HS-5 (cell line): ENCODE data around the gene OR51A2.
"Not testable (repeated sequence)": the region's sequence is repeated elsewhere in the genome, so short reads cannot be mapped to it uniquely, and the experiment has no call there.

Source experiments
- DNase-seq: peaks from one replicate; pipeline ENCODE4 v3.0.0-alpha.2; 2012; ENCODE audit warnings: low read depth

Gene OR51A2, protein sequence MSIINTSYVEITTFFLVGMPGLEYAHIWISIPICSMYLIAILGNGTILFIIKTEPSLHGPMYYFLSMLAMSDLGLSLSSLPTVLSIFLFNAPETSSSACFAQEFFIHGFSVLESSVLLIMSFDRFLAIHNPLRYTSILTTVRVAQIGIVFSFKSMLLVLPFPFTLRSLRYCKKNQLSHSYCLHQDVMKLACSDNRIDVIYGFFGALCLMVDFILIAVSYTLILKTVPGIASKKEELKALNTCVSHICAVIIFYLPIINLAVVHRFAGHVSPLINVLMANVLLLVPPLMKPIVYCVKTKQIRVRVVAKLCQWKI

DNA sequence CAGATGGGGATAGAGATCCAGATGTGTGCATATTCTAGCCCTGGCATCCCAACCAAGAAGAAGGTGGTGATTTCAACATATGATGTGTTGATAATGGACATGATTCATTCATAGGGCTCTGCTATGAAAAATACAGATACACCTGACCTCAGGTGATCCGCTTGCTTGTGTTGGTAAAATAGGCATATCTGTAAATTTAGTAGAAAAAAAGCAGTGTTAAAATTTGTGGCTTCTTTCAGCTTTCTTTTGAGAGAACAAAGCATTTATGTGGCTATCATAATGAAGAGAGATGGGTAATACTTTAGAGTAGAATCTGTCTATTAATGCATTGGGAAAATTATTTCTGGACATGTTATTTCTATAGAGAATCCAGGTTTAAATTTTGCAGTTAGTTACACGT is at the start of gene OR51A2:
Gene OR51A2 (minus strand): TSS at position 101 of the 400 bp plus-strand sequence. CDS start 0 bp downstream, at position 101.
- not testable (repeated sequence) for DNase-seq

GRCh38 chr11:5004424-5005274 is 49.1 kb upstream of the OR51A2 start:
- DNase-seq, result peak; percentile 24

GRCh38 chr11:4994551-4994950 is 39.0 kb upstream of the OR51A2 start, which contains the start of gene OR51L1:
Gene OR51L1, plus strand, starts transcription at chr11:4994851. Its CDS starts 4,132 bp downstream, at chr11:4998983.
- no peak for DNase-seq

DNA sequence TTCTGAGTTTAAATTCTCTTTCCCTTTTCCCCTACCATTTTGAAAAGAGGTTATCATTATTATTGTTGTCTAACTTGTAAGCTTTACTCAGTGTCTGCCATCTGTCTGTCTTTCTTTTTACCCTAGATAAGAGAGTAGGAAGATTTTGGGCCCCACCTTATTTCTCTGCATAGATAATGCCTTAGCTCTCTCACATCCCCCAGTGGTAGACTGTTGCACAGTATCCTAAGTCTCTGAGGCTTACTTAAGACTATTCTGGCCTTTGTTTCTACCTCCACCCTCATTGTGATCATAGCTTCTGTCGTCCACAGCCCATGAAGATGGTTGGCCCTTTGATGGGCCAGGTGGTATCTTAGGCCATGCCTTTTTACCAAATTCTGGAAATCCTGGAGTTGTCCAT is 35.5 kb upstream of the OR51A2 start:
- no peak for DNase-seq

DNA sequence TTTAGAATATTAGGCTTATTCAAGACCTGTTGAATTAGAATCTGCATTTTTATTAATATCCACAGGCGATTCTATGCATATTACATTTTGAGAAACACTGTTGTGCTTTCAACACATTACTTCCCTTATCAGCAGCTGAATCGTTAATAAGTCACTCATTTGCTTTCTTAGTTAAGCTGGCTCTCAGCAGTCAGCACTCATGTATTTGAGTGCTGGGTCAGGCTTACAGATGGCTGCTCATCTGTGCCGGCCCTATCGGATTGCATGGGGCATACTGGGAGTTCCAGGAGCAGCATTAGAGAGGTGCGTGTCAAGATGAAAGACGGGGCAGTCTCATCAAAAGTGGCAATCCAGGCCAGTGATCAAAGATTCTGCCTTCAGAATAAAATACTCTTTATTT is 28.3 kb upstream of the OR51A2 start:
- no peak for DNase-seq

GRCh38 chr11:4982678-4983077 is 27.2 kb upstream of the OR51A2 start:
- no peak for DNase-seq

GRCh38 chr11:4979036-4979435 is 23.5 kb upstream of the OR51A2 start:
- DNase-seq, result no peak

DNA sequence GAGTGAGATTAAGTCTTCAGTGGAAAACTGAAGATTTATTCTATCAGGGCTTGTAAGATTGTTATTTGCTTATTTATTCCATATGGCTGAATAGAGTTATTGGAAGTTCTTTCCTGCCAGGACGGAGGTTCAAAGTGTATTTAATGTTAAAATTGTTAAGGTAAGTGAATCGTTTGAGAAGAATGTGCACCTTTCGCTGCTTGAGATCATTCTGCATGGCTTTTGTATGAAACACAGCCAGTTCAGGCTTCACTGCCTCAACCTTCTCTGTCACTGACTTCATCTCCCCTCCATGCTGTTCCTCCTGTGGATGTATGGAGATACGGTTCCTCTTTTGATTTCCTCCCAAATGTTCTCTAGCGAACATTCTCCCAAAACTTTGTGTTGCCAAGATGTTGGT is 19.9 kb upstream of the OR51A2 start:
- DNase-seq, result no peak

- DNase-seq, result no peak
Measured at GRCh38 chr11:4962816-4963215, 7.3 kb upstream of the OR51A2 start.

DNA sequence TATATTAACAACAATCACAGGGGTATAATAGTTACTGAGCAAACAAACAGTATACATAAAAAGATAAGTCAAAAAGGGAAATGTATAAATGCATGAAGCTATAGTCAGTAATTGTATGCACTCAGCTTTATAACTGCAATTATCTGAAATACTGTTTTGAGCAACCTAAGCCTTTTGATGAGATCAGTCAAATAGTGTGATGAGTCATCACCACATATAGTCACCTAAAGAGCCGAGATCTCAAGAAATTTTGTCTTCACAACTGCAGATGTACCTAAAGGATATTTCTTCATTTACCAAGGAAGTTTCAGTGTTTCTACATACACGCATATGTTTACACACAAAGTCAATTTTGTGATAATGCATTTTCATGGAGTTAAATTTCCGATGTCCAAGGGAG is 5.4 kb upstream of the OR51A2 start:
- peak; percentile 4 for DNase-seq

- no peak for DNase-seq
Measured at GRCh38 chr11:4957396-4957795, 1.9 kb upstream of the OR51A2 start.

- no peak for DNase-seq
Measured at GRCh38 chr11:4947505-4947904, 8.0 kb downstream of the OR51A2 start, which contains the start of gene OR51A4. Gene OR51A4, minus strand, starts transcription at chr11:4947605. Its CDS starts 505 bp downstream, at chr11:4947100.

DNA sequence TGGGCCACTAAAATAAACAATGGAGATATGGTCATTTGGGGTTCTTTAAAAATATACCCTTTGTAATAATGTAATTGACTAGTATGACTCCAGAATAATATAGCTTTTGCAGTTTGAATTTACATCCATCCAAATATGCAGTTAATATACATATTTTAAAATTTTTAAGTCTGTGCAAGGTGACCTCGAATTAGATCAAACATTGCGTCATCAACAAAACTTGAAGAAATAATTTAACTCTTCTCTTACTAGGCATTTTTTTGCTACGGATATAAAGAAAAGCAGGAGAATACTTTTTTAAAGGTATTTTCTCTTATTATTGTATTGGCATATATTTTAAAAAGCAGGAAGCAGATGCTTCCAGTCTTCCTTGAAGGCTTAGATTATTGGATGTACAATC is 18.8 kb downstream of the OR51A2 start:
- no peak for DNase-seq

GRCh38 chr11:4932751-4933150 is 22.8 kb downstream of the OR51A2 start:
- DNase-seq, result no peak

DNA sequence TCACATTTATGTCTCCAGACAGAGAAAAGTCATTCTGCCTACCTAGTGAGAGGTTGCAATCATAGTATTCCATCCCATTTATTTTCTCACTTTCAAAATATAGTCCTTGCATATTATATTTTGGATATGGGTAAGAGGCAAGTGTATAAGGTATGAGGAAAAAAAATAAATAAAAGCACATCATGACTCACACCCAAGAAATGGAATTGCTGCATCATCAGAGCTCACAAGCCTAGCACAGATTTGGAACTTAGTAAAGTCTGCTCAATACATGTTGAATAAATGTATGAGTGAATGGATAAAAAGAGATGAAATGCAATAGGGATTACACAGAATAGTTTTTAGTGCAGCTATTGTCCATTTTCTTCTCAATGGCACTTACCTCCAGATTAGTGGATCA is 28.9 kb downstream of the OR51A2 start:
- peak; percentile 4 for DNase-seq

DNA sequence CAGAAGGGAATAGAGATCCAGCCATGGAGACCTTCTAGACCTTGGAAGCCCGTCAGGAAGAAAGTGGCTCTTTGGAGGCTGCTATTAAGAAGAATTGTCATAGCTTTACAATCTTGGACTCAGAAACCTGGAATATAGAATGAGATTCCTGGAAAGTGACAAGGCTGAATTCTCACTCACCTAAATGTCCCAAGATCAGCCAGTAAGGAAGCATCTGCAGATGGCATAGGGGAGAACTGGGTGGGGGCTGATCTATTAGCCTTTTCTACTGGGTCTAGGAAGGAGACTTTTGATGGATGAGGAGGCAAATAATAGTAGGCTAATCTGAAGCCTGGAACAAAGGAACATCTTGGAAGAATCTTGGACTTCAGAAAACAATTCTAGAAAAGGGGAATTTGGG is 31.3 kb downstream of the OR51A2 start, which contains the start of gene OR51G1:
Gene OR51G1 (minus strand): TSS at position 101 of the 400 bp plus-strand sequence. CDS start 0 bp downstream, at position 101.
- DNase-seq, result no peak

- no peak for DNase-seq
Measured at GRCh38 chr11:4922304-4922703, 33.2 kb downstream of the OR51A2 start.

DNA sequence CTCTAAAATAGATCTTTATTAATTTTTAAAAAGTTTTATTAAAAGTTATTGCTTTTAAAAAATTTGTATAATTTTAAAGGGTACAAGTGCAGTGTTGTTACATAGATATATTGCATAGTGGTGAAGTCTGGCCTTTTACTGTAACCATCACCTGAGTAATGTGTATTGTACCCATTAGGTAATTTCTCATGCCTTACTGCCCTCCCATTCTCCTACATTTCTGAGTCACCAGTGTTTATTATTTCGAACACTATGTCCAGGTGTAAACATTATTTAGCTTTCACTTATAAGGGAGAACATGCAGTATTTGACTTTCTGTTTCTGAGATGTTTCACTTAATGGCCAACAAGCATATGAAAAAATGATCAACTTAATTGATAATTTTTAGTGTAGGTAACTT is 33.7 kb downstream of the OR51A2 start:
- no peak for DNase-seq

GRCh38 chr11:4919250-4919649 is 36.3 kb downstream of the OR51A2 start, which contains the start of gene OR51G2:
Gene OR51G2, minus strand, starts transcription at chr11:4919350. Its CDS starts 3,687 bp downstream, at chr11:4915663.
- no peak for DNase-seq

DNA sequence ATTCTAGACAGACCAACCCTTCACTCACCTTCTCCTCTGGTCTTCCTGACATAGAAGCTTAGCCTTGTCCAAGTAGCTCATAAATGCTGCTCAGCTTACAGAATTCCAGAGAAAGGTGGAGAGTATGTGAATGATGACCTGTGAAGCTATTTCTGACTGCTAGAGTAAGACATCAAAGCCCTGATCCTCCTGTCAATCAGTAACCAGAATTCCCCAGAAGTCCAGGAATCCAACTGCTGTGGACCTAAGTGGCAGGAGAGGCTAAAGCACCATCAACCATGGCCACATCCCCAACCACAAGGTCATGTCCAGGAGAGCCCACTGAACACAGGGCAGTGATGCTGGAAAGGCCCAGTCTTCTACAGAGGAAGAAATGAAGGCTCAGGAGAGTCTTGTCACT is 38.9 kb downstream of the OR51A2 start:
- no peak for DNase-seq
